ENCODE results near the gene PDE3A.
"Not testable (repeated sequence)": the region's sequence is repeated elsewhere in the genome, so short reads cannot be mapped to it uniquely, and the experiment has no call there.

Gene PDE3A

DNA sequence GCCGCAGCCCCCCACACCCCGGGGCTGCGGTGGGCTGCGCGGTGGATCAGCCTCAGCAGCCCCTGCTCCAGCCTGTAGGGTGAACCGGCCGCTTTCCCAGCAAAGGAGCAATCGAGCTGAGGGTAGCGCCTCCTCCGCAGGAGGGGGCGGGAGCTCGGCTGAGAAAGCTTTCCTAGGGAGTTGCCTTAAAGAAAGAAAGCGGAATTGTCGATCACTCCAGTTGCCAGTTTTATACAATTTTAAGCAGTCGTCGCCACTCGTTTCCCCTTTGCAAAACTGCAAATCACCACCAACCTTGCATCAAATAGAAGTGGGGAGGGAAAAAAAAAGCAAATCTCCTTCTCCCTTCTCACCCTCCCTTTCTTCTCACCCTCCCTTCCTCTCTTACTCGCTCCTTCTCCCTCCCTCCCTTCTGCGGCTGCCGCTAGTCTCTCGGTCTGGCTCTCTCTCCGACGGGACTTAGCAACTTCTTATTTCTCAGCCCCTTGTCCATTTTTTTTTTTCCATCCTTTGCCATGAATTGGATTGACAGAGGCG is at the start of gene PDE3A:
PDE3A (plus strand) TSS at position 424 of the 537 bp plus-strand sequence. CDS start 748 bp downstream, outside the sequence.
- intact Hi-C loops (cut with micrococcal nuclease), result loop anchor here (5.0 kb wide), 1 partner anchor 156 kb away; no protein-coding TSS in a partner anchor
- Mint-ChIP-seq H3K27me3 (peaks cover 56% of the 10 kb centered on the region), H3K36me3 (ENCODE audit: low read depth) (no peaks in the 10 kb centered on the region), H3K9me3 (no peaks in the 10 kb centered on the region), H3K4me1 (ENCODE audit: low read depth) (peaks cover 27% of the 10 kb centered on the region), H3K27ac (peak within 1 kb of the TSS; percentile 79), H3K4me3 (peak within 1 kb of the TSS; percentile 88)

DNA sequence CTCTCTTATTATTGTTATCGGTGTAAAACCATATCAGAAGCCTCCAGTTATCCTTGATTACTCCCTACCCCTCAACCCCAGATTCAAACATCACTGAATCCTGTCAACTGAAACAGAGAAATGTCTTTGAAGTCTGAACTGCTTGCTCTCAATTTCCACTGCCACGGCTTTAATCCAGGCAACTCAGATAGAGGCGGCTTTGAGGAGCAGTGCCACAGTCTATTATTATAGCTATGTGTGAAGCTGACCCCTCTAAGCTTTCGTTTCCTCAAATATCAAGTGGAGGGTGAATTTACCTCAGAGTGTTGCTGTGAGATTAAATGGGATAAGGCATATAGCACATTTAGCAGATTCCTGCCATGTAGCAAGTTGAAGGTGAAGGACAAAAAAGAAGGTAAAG is 49.0 kb upstream of the PDE3A start:
- no peak overlapping the region for H3K4me3 Mint-ChIP-seq
- no peaks in the 10 kb centered on the region for H3K27me3 Mint-ChIP-seq
- intact Hi-C loops (cut with micrococcal nuclease), result no loop called here
- H3K9me3 Mint-ChIP-seq, result no peaks in the 10 kb centered on the region
- H3K36me3 Mint-ChIP-seq (ENCODE audit: low read depth), result no peaks in the 10 kb centered on the region
- H3K4me1 Mint-ChIP-seq (ENCODE audit: low read depth), result no peaks in the 10 kb centered on the region
- H3K27ac Mint-ChIP-seq, result no peak overlapping the region

DNA sequence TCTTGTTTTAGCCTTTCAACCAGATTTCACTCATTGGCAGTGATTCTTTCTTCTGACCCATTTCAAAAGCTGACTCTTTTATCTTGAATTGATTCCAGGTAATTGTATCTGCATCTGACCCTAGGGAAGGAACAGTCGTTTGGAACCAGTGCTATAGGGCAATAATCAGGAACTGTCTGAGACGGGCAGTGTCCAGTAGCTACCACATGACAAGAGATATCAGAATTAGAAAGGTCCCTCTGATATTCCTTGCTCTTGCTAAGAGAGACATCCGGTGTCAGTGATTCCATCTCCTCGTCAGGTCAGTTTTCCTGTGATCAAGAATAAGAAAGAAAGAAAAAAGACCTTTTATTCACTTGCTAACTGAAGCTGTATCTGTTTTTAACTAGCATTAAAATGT is 47.8 kb upstream of the PDE3A start:
- intact Hi-C loops (cut with micrococcal nuclease), result no loop called here
- Mint-ChIP-seq H3K4me1 (ENCODE audit: low read depth) (no peaks in the 10 kb centered on the region), H3K4me3 (no peak overlapping the region), H3K27ac (no peak overlapping the region), H3K36me3 (ENCODE audit: low read depth) (no peaks in the 10 kb centered on the region), H3K9me3 (no peaks in the 10 kb centered on the region), H3K27me3 (no peaks in the 10 kb centered on the region)

DNA sequence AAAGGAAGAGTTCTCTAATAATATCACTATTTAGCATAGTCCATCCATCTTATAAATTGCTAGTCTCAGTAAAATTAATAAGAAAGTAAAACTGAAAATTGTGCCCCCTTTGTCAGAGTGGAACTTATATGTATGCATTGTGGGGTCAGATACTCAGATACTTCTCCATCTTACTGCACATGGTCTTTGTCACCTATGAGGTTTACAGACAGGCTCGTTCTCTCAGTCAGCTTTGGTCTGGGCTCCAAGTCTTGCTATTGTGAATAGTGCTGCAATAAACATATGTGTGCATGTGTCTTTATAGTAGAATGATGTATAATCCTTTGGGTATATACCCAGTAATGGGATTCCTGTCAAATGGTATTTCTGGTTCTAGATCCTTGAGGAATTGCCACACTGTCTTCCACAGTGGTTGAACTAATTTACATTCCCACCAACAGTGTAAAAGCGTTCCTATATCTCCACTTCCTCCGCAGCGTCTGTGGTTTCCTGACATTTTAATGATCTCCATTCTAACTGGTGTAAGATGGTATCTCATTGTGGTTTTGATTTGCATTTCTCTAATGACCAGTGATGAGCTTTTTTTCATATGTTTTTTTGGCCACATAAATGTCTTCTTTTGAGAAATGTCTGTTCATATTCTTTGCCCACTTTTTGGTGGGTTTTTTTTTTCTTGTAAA is 37.4 kb upstream of the PDE3A start:
- H3K4me1 Mint-ChIP-seq (ENCODE audit: low read depth); H3K4me3 Mint-ChIP-seq; intact Hi-C loops (cut with micrococcal nuclease); H3K27ac Mint-ChIP-seq; H3K36me3 Mint-ChIP-seq (ENCODE audit: low read depth); H3K27me3 Mint-ChIP-seq: not testable (repeated sequence)
- peaks cover 28% of the 10 kb centered on the region for H3K9me3 Mint-ChIP-seq

DNA sequence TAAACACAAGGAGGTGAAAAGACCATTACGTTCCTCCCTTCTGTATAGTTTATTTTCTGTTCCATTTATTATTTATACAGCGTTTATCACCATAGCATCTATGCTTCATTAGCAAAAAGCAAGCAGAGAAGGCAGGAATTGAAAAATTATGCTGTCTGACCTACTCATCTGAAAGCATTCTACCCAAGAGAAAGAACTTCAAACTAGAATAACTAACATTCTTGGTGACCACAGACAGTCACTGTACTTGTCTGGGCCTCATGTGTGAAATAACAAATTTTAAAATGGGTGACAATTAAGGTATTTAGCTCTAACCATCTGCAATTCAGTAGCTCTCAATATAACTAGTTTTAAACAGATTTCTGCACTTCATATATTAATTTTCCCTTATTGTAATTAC is 29.3 kb upstream of the PDE3A start:
- Mint-ChIP-seq H3K4me1 (ENCODE audit: low read depth) (no peaks in the 10 kb centered on the region), H3K4me3 (no peak overlapping the region), H3K9me3 (peaks cover 16% of the 10 kb centered on the region), H3K27ac (no peak overlapping the region), H3K27me3 (no peaks in the 10 kb centered on the region), H3K36me3 (ENCODE audit: low read depth) (no peaks in the 10 kb centered on the region)
- intact Hi-C loops (cut with micrococcal nuclease), result no loop called here

DNA sequence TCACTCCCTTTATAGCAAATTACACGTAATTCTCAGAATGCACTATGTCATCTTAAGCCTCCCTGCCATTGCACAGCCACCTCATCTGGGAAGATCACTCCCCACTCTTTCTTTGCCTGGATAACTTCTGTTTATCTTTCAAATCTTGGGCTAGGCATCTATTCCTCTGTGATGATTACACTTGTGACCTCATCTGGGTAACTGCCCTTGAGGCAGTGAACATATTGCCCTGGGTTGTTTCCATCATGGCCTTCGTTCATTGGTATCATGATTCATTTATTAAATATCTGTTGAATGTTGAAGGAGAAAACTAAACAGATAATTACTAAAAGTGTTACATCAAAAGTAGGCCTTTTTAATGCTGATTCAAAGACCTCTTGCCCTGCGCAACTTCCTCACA is 26.2 kb upstream of the PDE3A start:
- no peak overlapping the region for H3K27ac Mint-ChIP-seq
- H3K9me3 Mint-ChIP-seq, result no peaks in the 10 kb centered on the region
- intact Hi-C loops (cut with micrococcal nuclease), result no loop called here
- H3K36me3 Mint-ChIP-seq (ENCODE audit: low read depth), result no peaks in the 10 kb centered on the region
- H3K27me3 Mint-ChIP-seq, result no peaks in the 10 kb centered on the region
- H3K4me3 Mint-ChIP-seq, result no peak overlapping the region
- no peaks in the 10 kb centered on the region for H3K4me1 Mint-ChIP-seq (ENCODE audit: low read depth)

DNA sequence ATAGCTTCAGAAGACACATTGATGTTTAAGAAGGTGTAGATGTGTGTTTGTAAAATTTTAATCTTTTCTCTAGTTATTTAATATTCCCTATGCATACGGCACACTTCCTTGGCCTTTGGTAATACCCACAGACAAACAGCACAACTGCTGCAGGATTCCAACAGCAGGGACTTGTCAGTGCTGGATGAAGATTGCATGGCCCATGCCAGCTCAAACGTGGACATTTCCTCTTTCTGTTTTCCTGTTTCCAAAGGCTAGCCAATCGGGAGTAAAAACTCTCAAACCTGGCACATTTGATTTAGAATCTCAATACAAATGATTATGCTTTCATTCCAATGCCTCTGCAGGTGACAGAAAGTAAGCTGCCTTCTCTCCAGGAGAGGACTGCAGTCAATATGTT is 22.5 kb upstream of the PDE3A start:
- Mint-ChIP-seq H3K27ac (no peak overlapping the region), H3K36me3 (ENCODE audit: low read depth) (no peaks in the 10 kb centered on the region), H3K9me3 (no peaks in the 10 kb centered on the region), H3K27me3 (no peaks in the 10 kb centered on the region), H3K4me1 (ENCODE audit: low read depth) (no peaks in the 10 kb centered on the region), H3K4me3 (no peak overlapping the region)
- intact Hi-C loops (cut with micrococcal nuclease), result no loop called here

DNA sequence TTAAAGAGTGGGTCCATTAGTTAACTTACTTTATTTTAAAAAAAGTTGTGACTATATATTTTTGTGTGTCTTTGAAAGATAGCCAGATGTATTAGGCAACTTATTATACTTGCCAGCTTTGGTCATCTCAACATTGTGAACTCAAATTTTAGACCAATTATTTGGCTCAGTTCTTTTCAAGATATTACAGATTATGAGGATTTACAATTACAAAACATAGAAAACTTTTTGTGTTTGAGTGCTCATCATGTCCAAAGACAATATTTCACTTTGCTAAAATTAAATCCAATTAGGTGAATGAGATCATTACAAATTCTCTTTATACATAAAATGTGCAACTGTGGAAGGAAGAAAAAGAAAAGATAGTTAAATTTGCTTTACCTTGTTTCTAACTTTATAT is 18.3 kb upstream of the PDE3A start:
- H3K4me3 Mint-ChIP-seq, result no peak overlapping the region
- H3K36me3 Mint-ChIP-seq (ENCODE audit: low read depth), result no peaks in the 10 kb centered on the region
- no peaks in the 10 kb centered on the region for H3K4me1 Mint-ChIP-seq (ENCODE audit: low read depth)
- no peak overlapping the region for H3K27ac Mint-ChIP-seq
- H3K9me3 Mint-ChIP-seq, result no peaks in the 10 kb centered on the region
- H3K27me3 Mint-ChIP-seq, result no peaks in the 10 kb centered on the region
- intact Hi-C loops (cut with micrococcal nuclease), result no loop called here

DNA sequence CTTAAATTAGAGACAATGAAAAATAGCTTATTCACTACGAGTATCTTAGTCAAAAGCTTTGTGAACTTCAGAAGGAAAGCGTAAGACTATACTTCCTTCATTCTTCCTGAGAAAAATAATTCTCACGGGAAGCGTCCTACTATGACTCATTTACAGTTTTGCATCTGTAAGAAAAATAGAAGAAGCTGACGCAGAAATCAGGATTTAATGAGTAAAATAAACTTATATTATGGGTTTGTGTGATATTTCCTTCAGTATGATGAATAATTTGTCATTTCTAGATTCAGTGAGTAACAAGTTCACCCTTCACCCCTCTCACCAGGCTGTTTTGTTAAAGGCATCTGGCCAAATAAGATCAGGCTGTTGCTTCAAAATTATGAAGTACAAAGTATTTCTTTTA is 17.8 kb upstream of the PDE3A start:
- Mint-ChIP-seq H3K4me3 (no peak overlapping the region), H3K27ac (no peak overlapping the region), H3K4me1 (ENCODE audit: low read depth) (no peaks in the 10 kb centered on the region), H3K9me3 (no peaks in the 10 kb centered on the region), H3K36me3 (ENCODE audit: low read depth) (no peaks in the 10 kb centered on the region), H3K27me3 (no peaks in the 10 kb centered on the region)
- intact Hi-C loops (cut with micrococcal nuclease), result no loop called here

DNA sequence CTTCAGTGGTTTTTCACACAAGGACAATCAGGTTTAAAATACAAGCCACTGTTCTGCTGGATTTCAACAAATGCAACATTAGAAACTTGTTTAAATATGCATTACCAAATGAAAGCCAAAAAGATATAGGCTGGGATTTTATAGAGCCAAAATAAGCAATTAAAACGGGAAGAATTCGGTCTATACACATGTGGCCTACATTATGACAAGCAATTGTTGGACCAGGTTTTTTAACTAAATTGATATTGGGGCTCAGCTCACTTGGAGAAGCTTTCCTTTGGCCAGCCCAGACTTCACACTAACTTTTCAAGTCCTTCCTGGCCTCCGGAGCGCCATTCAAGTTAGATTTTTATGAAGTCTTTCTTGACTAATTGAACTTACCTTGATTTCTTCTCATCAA is 16.9 kb upstream of the PDE3A start:
- Mint-ChIP-seq H3K27ac (no peak overlapping the region), H3K27me3 (no peaks in the 10 kb centered on the region), H3K4me1 (ENCODE audit: low read depth) (no peaks in the 10 kb centered on the region), H3K36me3 (ENCODE audit: low read depth) (no peaks in the 10 kb centered on the region), H3K4me3 (no peak overlapping the region), H3K9me3 (no peaks in the 10 kb centered on the region)
- intact Hi-C loops (cut with micrococcal nuclease), result no loop called here

DNA sequence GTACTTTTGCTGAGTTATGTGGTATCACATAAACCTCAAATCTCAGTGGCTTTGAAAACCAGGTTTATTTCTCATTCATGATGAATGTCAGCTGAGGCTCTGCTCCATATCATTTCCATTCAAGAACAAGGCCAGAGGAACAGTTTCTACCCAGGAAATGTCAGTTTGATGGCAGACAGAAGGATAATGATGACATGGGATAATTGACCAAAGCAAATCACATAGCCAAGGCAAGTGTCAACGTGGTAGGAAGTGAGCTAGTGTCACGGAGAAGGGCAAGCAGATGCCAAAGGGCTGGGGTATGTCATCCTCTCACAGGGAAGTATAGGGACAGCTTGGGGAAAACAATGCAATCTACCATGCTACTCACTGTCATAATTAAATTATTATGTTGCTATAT is 12.3 kb upstream of the PDE3A start:
- H3K27ac Mint-ChIP-seq, result no peak overlapping the region
- intact Hi-C loops (cut with micrococcal nuclease), result no loop called here
- H3K36me3 Mint-ChIP-seq (ENCODE audit: low read depth), result no peaks in the 10 kb centered on the region
- peaks cover 8% of the 10 kb centered on the region for H3K9me3 Mint-ChIP-seq
- H3K27me3 Mint-ChIP-seq, result no peaks in the 10 kb centered on the region
- H3K4me1 Mint-ChIP-seq (ENCODE audit: low read depth), result no peaks in the 10 kb centered on the region
- H3K4me3 Mint-ChIP-seq, result no peak overlapping the region

DNA sequence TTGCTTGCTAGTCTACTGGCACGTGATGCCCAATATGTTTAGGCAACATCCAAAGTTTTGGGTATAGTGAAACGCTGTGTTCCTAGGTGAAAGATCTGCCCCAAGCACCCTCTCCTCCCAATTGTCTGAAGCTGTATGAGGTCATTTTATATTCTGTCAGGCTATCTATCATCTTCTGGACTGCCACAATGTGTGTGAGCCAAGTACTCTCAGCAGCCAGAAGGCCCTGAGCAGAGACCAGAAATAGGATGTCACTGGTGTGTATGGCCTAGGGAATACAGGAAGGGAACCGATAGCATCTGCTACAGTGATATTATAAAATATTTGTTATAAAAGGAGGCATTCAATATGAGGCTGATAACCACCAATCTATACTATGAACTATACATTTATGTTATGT is 7.9 kb upstream of the PDE3A start:
- Mint-ChIP-seq H3K4me3 (no peak overlapping the region), H3K9me3 (peaks cover 8% of the 10 kb centered on the region), H3K27me3 (no peaks in the 10 kb centered on the region), H3K27ac (no peak overlapping the region), H3K36me3 (ENCODE audit: low read depth) (no peaks in the 10 kb centered on the region), H3K4me1 (ENCODE audit: low read depth) (no peaks in the 10 kb centered on the region)
- intact Hi-C loops (cut with micrococcal nuclease), result no loop called here

DNA sequence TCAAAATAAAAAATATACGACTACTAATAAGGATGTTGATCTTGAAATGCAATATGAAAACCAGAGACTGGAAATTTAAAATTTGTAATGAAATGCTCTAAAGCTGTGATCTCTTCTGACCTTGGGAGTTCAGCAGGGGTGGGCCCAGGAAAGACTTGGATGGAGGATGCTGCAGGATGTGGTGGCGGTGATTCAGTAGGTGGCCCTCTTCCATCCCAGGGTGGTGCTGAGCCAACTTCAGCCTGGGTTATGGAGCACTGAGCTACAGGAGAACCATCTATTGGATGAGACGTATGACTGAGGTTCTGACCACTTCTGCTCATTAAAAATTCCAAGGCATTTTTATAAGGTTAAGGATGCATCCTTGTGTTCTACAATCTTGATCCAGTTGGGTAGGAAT is 6.9 kb upstream of the PDE3A start:
- intact Hi-C loops (cut with micrococcal nuclease), result no loop called here
- H3K4me3 Mint-ChIP-seq, result no peak overlapping the region
- H3K27ac Mint-ChIP-seq, result no peak overlapping the region
- no peaks in the 10 kb centered on the region for H3K4me1 Mint-ChIP-seq (ENCODE audit: low read depth)
- no peaks in the 10 kb centered on the region for H3K36me3 Mint-ChIP-seq (ENCODE audit: low read depth)
- peaks cover 8% of the 10 kb centered on the region for H3K9me3 Mint-ChIP-seq
- H3K27me3 Mint-ChIP-seq, result no peaks in the 10 kb centered on the region

DNA sequence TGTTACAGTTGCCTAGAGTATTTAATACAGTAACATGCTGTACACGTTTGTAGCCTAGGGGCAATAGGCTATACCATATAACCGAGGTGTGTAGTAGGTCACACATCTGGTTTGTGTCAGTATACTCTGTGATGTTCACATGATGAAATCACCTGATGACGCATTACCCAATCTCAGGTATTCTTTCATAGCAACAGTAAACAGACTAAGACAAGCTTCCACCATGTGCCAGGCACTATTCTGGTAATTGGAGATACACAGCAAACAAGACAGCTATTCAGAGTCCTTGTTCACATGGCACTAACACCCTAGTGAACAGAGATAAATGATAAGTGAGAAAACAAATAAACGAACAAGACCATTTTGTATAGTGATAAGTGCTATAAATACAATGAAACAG is 3.8 kb upstream of the PDE3A start:
- Mint-ChIP-seq H3K4me3 (no peak overlapping the region), H3K4me1 (ENCODE audit: low read depth) (peaks cover 20% of the 10 kb centered on the region)
- intact Hi-C loops (cut with micrococcal nuclease), result no loop called here

More for the DNA sequence above, 3.8 kb upstream of the PDE3A start:
- H3K27ac Mint-ChIP-seq, result no peak overlapping the region
- H3K27me3 Mint-ChIP-seq, result peaks cover 25% of the 10 kb centered on the region
- no peaks in the 10 kb centered on the region for H3K36me3 Mint-ChIP-seq (ENCODE audit: low read depth)
- peaks cover 5% of the 10 kb centered on the region for H3K9me3 Mint-ChIP-seq
